ENCODE measurements around the gene NUTM2E.
"Not testable (repeated sequence)": the region's sequence is repeated elsewhere in the genome, so short reads cannot be mapped to it uniquely, and the experiment has no call there.

DNA sequence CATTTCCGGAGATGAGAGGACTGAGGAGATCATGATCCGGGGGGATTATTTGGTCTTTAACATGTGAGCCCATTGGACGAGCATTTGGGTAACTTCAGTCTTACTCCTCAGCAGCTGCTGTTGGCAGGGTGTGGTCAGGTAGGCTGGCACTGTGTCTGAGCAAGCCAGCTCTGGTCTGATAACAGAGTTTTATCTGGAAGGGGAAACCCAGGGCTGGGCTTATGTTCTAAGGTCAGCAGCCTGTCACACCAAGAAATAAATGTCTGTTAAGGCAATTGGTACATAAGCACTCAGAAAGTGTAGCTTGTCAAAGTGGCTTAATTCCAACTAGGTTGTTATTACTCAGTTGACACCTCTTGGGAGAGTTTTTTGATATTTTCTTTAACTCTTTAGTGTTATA is 45.0 kb upstream of the NUTM2E start:
- TF ChIP-seq, protein P1, sequence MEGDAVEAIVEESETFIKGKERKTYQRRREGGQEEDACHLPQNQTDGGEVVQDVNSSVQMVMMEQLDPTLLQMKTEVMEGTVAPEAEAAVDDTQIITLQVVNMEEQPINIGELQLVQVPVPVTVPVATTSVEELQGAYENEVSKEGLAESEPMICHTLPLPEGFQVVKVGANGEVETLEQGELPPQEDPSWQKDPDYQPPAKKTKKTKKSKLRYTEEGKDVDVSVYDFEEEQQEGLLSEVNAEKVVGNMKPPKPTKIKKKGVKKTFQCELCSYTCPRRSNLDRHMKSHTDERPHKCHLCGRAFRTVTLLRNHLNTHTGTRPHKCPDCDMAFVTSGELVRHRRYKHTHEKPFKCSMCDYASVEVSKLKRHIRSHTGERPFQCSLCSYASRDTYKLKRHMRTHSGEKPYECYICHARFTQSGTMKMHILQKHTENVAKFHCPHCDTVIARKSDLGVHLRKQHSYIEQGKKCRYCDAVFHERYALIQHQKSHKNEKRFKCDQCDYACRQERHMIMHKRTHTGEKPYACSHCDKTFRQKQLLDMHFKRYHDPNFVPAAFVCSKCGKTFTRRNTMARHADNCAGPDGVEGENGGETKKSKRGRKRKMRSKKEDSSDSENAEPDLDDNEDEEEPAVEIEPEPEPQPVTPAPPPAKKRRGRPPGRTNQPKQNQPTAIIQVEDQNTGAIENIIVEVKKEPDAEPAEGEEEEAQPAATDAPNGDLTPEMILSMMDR (IDR thresholded peaks at IDR 0.05) = not testable (repeated sequence)
- TF ChIP-seq EZH2 (IDR thresholded peaks at IDR 0.05; ENCODE audit: borderline replicate concordance, insufficient read depth, low read depth, low read length, poor library complexity, severe bottlenecking) = not testable (repeated sequence)
